KMS-11 (cell line): Measurements from ENCODE around the gene DVL1.

ENCODE experiments used
- H2AFZ ChIP-seq: fragments of 200-600 bp; sonication (generic); 2 replicates; pipeline ENCODE4 v1.6.1; 2016; ENCODE audit warnings: antibody characterized with exemption, mixed run types, low read depth
- H3K27ac ChIP-seq: fragments of 200-600 bp; sonication (generic); 2 replicates; pipeline ENCODE4 v1.6.1; 2016; ENCODE audit warnings: mild to moderate bottlenecking, mixed run types
- H3K27me3 ChIP-seq: fragments of 200-600 bp; sonication (generic); 2 replicates; pipeline ENCODE4 v1.6.1; 2017; ENCODE audit warnings: mild to moderate bottlenecking, low read depth, mixed run types, moderate library complexity; ENCODE audit not compliant: insufficient read depth
- H3K36me3 ChIP-seq: fragments of 200-600 bp; sonication (generic); 2 replicates; pipeline ENCODE4 v1.6.1; 2017; ENCODE audit warnings: mild to moderate bottlenecking, mixed run types; ENCODE audit not compliant: insufficient read depth
- H3K4me1 ChIP-seq: fragments of 200-600 bp; sonication (generic); 2 replicates; pipeline ENCODE4 v1.6.1; 2016; ENCODE audit warnings: mild to moderate bottlenecking, low read depth, mixed run types; ENCODE audit not compliant: poor library complexity, severe bottlenecking
- H3K4me2 ChIP-seq: fragments of 200-600 bp; sonication (generic); 2 replicates; pipeline ENCODE4 v1.7.0; 2016; ENCODE audit warnings: mild to moderate bottlenecking, mixed run types
- H3K4me3 ChIP-seq: fragments of 200-600 bp; sonication (generic); IDR thresholded peaks from 2 replicates; pipeline ENCODE4 v1.6.1; 2017; ENCODE audit warnings: low read depth, low read length, mixed read lengths; ENCODE audit not compliant: insufficient read depth
- H3K79me2 ChIP-seq: fragments of 200-600 bp; sonication (generic); 2 replicates; pipeline ENCODE4 v1.6.1; 2016; ENCODE audit warnings: low read depth, mixed run types; ENCODE audit not compliant: insufficient read depth
- H3K9ac ChIP-seq: fragments of 200-600 bp; sonication (generic); 2 replicates; pipeline ENCODE4 v1.6.1; 2016; ENCODE audit warnings: mild to moderate bottlenecking, mixed run types
- H4K20me1 ChIP-seq: fragments of 200-600 bp; sonication (generic); 2 replicates; pipeline ENCODE4 v1.6.1; 2016; ENCODE audit warnings: mild to moderate bottlenecking, mixed run types; ENCODE audit not compliant: insufficient read depth
- CTCF ChIP-seq: fragments of 200-600 bp; sonication (generic); conservative IDR thresholded peaks from 2 replicates; pipeline ENCODE4 v1.6.1; 2017; ENCODE audit warnings: low read depth, mild to moderate bottlenecking, antibody characterized with exemption, low read length, moderate library complexity, mixed read lengths

Gene DVL1

GRCh38 chr1:1325288-1326074, 23.7 kb downstream of the DVL1 start:
- Histone ChIP-seq H3K79me2 (peaks cover 42% of the 10 kb centered on the region), H3K9ac (peak overlapping the region; percentile 64; the same call in 1 of the 2 replicates), H4K20me1 (no peaks in the 10 kb centered on the region)

GRCh38 chr1:1324524-1325287, 24.5 kb downstream of the DVL1 start, which contains the start of the genes CPTP and INTS11:
Gene CPTP, plus strand, starts transcription at chr1:1324802. Its CDS starts 2,109 bp downstream, at chr1:1326911.
Gene INTS11, minus strand, starts transcription at chr1:1324660. Its CDS starts 52 bp downstream, at chr1:1324608.
- peak within 1 kb of the TSS; percentile 78 for H2AFZ ChIP-seq
- peak within 1 kb of the TSS; percentile 75; the same call in 1 of the 2 replicates for H3K9ac ChIP-seq
- peaks cover 22% of the 10 kb centered on the region for H3K4me1 ChIP-seq
- H3K79me2 ChIP-seq = peaks cover 49% of the 10 kb centered on the region
- H3K27ac ChIP-seq = peak within 1 kb of the TSS; percentile 39; the same call in 1 of the 2 replicates
- H3K36me3 ChIP-seq = no peaks in the 10 kb centered on the region
- H3K4me3 ChIP-seq = peak within 1 kb of the TSS; percentile 76
- H3K4me2 ChIP-seq = peak within 1 kb of the TSS; percentile 88
- no peak for TF ChIP-seq CTCF
- H4K20me1 ChIP-seq = no peaks in the 10 kb centered on the region
- H3K27me3 ChIP-seq = no peaks in the 10 kb centered on the region

More at GRCh38 chr1:1325288-1326074, 23.7 kb downstream of the DVL1 start:
- H3K4me3 ChIP-seq = peak overlapping the region; percentile 76
- H3K36me3 ChIP-seq = no peaks in the 10 kb centered on the region
- peak overlapping the region; percentile 21; the same call in 1 of the 2 replicates for H3K27ac ChIP-seq
- H2AFZ ChIP-seq = peak overlapping the region; percentile 52; the same call in 1 of the 2 replicates
- no peaks in the 10 kb centered on the region for H3K27me3 ChIP-seq
- peak overlapping the region; percentile 88 for H3K4me2 ChIP-seq
- TF ChIP-seq CTCF = no peak
- H3K4me1 ChIP-seq = peaks cover 22% of the 10 kb centered on the region

- Histone ChIP-seq H2AFZ (peak overlapping the region; percentile 78; the same call in 1 of the 2 replicates), H4K20me1 (no peaks in the 10 kb centered on the region), H3K4me2 (no peak overlapping the region), H3K27ac (peak overlapping the region; percentile 39; the same call in 1 of the 2 replicates), H3K4me1 (peaks cover 22% of the 10 kb centered on the region), H3K4me3 (no peak overlapping the region), H3K9ac (peak overlapping the region; percentile 75; the same call in 1 of the 2 replicates), H3K79me2 (peaks cover 55% of the 10 kb centered on the region), H3K36me3 (no peaks in the 10 kb centered on the region), H3K27me3 (no peaks in the 10 kb centered on the region)
- no peak for TF ChIP-seq CTCF
These were observed 25.1 kb downstream of the DVL1 start for GRCh38 chr1:1324084-1324523.

GRCh38 chr1:1322952-1323351, 26.3 kb downstream of the DVL1 start:
- no peak for TF ChIP-seq CTCF
- H3K4me3 ChIP-seq = no peak overlapping the region
- H3K27me3 ChIP-seq = no peaks in the 10 kb centered on the region
- H2AFZ ChIP-seq = no peak overlapping the region
- no peaks in the 10 kb centered on the region for H4K20me1 ChIP-seq
- H3K27ac ChIP-seq = no peak overlapping the region
- H3K4me2 ChIP-seq = peak overlapping the region; percentile 23; the same call in 1 of the 2 replicates
- H3K79me2 ChIP-seq = peaks cover 55% of the 10 kb centered on the region
- no peak overlapping the region; the same call in 1 of the 2 replicates for H3K9ac ChIP-seq
- no peaks in the 10 kb centered on the region for H3K36me3 ChIP-seq
- peaks cover 22% of the 10 kb centered on the region for H3K4me1 ChIP-seq
